HG02678 (cell line): ENCODE results near the gene FBXL17.
A peak's percentile ranks its signal among the peaks of the same experiment; 100 is the strongest.

Experiments used
- ATAC-seq: cut with Tn5 transposase; IDR thresholded peaks from one replicate; pipeline ENCODE4 v1.9.1; 2021; ENCODE audit warnings: mild to moderate bottlenecking, moderate library complexity; ENCODE audit not compliant: unreplicated experiment

FBXL17 gene

GRCh38 chr5:107826311-107827000, 555.4 kb downstream of the FBXL17 start:
- no peak for ATAC-seq

GRCh38 chr5:107824821-107825220, 557.1 kb downstream of the FBXL17 start:
- no peak for ATAC-seq

- no peak for ATAC-seq
These were observed 560.6 kb downstream of the FBXL17 start for GRCh38 chr5:107821288-107821687.

GRCh38 chr5:107820429-107820828, 561.5 kb downstream of the FBXL17 start:
- no peak for ATAC-seq

GRCh38 chr5:107817951-107818350, 563.9 kb downstream of the FBXL17 start:
- no peak for ATAC-seq

GRCh38 chr5:107817436-107817835, 564.5 kb downstream of the FBXL17 start:
- ATAC-seq: no peak

GRCh38 chr5:107815109-107815508, 566.8 kb downstream of the FBXL17 start:
- no peak for ATAC-seq

GRCh38 chr5:107814183-107814827, 567.6 kb downstream of the FBXL17 start:
- no peak for ATAC-seq

GRCh38 chr5:107813559-107813958, 568.3 kb downstream of the FBXL17 start:
- ATAC-seq: peak; percentile 79

- peak; percentile 66 for ATAC-seq
These were observed 569.2 kb downstream of the FBXL17 start for GRCh38 chr5:107812570-107813141.

GRCh38 chr5:107809201-107810034, 572.5 kb downstream of the FBXL17 start:
- no peak for ATAC-seq
